GM21717 (cell line): Measurements from ENCODE around the gene LMO7.

Experiments used
- ATAC-seq: cut with Tn5 transposase; IDR thresholded peaks from one replicate; pipeline ENCODE4 v1.9.1; 2021; ENCODE audit warnings: mild to moderate bottlenecking, moderate library complexity; ENCODE audit not compliant: unreplicated experiment

Gene LMO7

DNA sequence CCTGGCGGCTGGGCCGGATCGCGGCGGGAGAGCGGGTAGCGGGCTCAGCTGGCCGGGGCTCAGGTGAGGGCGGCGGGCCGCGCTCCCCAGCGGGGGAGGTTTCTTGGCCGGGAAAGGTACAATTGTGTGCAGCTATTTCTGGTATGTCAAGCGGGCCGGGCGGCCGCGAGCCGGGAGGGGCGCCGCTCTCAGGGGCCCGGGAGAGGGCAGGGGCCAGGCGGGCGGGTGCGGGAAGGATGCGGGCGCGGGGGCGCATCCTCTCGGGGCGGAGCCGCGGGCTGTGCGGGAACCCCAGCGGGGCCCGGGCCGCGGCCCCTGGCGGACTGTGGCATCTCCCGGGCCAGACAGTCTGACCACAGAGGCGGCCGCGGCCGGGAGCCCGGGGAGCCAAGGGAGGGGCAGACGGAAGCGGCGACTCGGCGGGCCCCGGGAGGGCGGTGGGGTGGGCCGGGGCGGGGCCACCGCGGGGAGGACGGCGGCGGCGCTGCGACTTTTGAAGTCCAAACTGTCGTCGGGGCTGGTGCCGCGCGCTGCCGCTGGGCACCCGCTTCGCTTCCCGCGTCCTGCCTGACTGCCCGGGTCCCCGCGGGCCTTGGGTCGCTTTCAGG, at the start of gene LMO7:
Gene LMO7, plus strand, starts transcription at position 503 of the 608 bp plus-strand sequence. CDS start 328 bp downstream, outside the sequence.
- peak; percentile 73 for ATAC-seq

DNA sequence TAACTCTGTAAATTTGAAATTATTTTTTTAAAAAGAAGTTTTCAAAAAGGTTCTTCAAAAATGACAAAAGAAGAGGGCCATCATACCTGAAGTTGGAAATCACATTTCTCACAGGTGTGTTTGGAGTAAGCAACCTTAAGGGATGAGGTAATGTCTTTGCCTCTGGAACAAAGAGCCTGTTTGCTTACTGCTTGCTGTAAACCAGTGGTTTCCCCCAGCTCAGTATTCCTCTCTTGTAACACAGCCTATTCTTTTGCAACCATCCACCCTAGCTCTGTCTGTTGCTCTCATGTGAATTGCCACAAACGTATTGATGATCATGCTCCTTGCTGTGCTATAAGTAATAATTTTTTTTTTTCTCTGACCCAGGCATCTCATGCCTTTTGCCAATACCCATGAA, 48.5 kb upstream of the LMO7 start:
- ATAC-seq: no peak

DNA sequence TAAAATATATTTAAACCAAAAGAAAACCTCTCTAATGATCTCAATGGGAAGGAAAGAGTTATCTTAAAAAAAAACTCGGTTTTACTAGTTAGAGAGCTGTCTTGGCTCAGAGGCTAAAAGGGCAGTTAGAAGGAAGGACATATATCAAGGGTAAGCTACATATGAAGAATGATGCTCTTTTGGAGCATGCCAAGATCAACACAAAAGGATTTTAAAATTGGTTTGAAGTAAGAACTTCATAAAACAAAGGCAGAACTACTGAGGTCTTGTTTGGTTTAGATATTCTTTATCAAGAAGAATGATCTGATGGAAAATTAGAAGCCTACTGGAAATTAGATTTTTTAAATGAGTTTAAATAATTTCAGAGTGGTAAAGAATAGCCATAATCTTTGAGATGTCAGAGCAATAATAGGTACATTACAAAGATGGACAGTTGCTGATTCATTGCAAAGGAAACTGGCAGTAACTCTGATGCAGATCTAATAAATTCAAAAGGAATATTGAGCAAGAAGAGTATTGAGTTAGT, 39.4 kb upstream of the LMO7 start:
- ATAC-seq: no peak

DNA sequence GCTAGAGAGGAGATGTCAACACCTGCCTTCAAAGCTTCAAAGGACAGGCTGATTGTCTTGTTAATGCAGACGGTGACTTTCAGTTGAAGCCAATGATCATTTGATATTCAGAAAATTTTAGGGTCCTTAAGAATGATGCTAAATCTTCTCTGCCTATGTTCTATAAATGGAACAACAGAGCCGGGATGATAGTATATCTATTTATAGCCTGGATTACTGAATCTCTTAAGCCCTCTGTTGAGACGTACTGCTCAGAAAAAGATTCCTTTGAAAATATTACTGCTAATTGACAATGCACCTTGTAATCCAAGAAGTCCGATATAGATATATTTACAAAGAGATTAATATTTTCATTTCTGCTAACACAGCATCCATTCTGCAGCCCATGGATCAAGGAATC, 35.8 kb upstream of the LMO7 start:
- no peak for ATAC-seq

DNA sequence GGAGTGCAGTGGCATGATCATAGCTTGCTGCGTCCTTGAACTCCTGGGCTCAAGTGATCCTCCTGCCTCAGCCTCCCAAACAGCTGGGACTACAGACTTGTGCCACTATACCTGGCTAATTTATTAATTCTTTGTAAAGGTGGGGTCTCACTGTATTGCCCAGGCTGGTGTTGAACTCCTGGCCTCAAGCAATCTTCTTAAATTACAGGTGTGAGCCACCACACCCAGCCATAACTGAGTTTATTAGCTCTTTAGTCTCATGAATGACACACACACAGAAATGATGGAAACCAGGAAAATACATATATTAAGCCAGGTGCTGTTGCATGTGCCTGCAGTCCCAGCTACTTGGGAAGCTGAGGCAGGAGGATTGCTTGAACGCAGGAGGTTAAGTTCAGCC, 33.1 kb upstream of the LMO7 start:
- no peak for ATAC-seq

DNA sequence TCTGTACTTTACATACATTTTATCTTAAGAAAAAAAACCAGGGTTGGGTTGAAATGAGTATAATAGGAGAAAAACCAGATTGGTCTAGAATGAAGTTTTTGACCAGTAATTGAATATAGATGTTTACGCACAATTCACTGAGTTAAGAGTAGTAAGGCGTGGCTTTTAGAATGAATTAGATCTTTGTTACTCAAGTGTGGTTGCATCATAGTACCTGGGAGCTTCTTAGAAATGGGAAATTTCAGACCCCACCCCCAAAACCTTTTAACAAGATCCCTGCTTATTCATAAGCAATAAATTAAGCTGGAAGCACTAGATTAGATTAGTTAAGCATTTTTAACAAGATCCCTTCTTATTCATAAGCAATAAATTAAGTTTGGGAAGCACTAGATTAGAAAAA, 28.7 kb upstream of the LMO7 start:
- ATAC-seq: no peak

DNA sequence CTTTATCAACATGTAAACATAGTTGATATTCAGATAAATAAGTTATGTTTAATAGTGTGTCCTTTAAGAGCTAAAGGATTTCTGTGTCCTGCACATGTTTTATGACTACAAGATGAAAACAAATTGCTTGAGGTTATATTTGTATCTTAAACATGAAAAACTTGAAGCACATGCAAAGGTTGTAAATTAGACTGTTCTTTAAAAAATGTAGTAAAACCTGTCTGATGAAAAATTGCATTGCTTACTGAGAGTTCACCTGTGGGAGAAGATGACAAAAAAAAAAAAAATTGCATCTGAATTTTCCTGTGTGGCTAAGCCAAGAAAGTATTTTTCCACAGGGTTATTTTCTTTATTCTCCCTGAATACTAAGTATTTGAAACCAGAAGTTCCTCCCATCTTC, 25.7 kb upstream of the LMO7 start:
- no peak for ATAC-seq

DNA sequence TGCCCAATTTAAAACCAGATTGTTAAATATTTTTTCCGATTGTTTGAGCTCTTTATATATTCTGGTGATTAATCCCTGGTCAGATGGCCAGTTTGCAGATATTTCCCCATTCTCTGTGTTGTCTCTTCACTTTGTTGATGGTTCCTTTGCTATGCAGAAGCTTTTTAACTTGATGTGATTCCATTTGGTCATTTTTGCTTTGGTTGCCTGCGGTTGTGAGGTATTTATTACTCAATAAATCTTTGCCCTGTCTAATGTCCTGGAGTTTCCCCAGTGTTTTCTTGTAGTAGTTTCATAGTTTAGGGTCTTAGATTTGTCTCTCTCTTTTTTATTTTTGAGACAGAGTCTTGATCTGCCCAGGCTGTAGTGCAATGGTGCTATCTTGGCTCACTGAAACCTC, 23.8 kb upstream of the LMO7 start:
- ATAC-seq: no peak

DNA sequence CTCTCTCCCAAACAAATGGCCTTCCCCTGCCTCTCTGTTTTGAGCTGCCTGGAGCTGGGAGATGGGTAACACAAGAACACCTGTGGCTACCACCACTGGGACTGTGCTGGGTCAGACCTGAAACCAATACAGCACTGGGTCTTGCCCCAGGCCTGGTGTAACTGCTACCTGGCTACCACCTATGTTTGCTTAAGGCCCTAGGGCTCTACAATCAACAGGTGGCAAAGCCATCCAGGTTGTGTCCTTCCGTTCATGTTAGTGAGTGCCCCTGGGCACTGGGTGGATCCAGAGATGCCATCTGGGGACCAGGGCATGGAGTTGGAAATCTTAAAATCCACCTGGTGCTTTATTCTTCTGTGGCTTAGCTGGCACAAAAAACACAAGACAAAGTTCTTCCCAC, 18.9 kb upstream of the LMO7 start:
- ATAC-seq: no peak

DNA sequence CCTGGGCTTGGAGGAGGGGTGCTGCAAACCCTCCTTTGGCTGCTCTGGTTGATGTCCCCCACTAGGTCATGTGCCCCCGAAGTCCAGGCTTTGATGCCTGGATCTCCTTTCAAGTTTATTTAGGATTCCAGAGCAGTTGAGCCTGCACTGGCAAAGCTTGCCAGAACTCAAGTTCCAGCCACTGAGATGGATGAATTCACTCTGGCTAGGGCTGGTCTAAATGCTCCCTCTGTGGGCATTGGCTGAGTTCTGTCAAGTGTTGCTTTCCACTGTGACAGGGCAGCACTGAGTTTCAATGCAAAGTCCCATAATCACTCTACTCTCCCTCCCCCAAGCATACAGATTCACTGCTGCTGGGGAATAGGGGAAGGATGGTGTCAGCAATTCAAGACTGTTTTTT, 17.8 kb upstream of the LMO7 start:
- ATAC-seq: no peak

DNA sequence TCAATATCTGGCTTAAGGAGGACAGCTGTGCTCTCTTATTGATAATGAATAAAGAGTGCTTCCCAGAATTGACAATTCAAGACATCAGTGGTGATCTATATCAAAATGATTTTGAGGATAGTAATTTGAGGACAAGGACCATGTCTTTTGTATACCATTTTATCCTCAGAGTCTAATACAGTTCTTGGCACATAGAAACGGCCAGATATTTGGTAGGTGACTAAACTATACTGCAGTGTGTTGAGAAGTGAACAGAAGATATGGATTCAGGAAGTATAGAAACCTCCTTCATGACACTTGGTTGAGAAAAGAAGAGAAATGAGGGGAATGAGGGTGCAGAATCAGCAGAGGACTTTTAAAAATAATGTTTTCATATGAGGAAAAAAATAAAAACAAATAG, 16.1 kb upstream of the LMO7 start:
- ATAC-seq: no peak

DNA sequence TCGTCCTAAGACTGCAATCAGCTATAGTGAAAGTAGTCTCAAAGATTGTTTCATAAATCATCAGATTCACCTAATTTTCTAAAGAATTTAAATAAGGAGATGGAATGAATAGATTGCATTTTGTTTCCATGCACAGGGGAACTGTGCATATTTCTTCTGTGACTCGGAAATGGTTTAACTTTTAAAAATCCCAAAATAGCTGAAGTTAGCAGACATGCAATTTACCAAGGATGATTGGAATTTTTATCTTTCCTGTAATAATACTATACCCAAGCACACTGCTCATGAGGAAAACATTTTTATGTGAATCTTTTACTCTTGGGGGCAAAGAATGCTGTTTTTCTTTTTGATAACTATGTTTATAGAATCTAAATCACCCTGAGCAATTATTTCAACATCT, 15.0 kb upstream of the LMO7 start:
- ATAC-seq: no peak

DNA sequence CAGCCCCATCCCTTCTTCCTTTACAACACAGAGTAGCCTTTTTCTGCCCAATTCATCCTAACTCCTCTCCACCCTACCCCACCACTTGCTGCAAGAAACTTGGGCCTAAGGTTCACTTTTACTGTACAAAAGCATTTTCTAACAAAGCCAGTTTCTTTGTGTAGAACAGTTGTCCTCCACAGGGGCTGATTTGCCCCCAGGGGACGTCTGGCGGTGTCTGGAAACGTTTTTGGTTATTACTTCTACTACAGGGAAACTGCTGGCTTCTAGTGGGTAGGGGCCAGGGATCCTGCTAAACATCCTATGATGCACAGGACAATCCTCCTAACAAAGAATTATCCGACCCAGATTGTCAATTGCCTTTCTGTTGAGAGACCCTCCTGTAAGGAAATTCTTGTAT, 7.3 kb upstream of the LMO7 start:
- no peak for ATAC-seq

DNA sequence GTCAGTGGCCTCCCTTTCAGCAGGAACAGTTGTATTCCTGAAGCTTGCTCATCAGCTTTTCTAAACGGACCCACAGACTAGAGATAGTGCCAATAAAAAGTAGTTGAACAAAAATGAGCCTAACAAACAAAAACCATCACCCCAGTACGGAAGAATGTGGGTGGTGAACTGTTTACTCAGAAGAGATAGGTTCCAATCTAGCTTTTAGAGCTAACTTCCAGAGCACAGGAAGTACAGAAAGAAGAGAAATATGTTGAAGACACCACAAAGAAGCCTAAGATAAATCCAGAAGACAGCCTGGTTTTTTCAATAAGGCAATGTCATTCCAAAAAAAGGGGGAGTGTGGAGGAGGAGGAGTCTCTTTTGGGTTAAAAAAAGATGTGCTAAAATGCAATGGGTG, 2.8 kb upstream of the LMO7 start:
- ATAC-seq: no peak

DNA sequence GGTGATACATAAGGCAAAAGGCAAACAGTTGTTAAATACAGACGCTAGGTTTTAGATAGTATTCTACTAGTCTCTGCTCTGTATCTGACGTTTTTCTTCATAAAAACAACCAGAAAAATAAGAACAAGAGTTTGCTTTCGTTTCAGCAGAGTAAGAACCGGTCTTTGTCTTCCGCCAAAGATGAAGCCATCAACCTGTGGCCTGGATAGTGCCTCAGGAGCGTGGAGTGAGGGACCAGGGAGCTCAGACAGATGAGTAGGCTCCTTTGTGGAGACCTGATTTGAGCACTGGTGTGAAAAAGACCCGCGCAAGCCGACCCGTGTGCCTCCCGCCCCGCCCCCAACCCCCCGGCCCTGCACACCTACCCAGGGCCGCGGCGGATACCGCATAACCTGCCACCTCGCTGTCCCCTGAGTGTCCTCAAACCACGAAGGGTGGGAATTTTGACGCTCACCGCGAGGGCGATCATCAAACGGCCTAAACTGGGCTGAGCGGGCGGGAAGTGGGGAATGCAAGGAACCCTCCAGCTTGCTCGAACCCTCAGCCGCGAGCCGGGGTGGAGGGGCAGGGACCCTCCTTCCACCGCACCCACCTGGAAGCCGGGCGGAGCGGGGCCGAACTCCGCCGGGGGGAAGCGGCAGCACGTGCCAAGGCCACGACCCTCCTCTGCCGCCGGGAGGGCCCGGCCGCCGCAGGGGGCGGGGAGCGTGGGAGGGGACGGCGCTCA, 866 bp upstream of the LMO7 start:
- no peak for ATAC-seq

DNA sequence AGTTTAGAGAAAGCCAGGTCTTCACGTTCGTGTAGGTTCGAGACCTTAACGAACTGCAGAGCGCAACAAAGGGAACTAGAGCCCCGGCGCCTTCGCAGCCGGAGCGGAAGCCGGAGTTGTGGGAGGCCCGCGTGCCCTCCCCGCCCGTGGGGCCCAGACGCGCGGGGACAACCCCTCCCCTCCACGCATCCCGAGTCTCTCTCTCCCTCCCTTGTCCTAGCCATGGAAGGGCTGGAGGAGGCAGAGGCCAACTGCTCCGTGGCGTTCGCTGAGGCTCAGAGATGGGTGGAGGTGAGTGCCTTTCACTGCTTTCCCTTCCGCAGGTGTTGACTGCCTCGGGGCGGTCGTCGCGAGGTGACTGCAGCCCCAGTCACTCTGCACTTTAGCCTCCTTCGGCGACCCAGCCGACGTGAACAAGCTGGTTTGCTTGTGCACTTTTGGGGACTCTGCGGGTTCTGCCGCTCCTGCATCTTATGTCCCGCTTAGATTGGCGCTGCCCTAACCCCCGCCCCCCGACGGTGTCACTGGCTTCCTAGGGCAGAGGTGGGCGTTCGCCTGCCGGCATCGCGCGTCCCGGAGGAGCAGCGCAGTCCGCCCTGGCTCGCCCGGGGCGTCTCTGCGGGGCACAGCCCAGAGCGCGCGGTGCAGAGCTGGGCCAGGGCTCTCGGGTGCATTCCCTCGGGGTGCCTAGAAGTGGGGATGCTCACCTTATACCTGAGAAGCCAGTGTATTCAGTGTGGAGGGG, 478 bp downstream of the LMO7 start:
- ATAC-seq: peak; percentile 56

DNA sequence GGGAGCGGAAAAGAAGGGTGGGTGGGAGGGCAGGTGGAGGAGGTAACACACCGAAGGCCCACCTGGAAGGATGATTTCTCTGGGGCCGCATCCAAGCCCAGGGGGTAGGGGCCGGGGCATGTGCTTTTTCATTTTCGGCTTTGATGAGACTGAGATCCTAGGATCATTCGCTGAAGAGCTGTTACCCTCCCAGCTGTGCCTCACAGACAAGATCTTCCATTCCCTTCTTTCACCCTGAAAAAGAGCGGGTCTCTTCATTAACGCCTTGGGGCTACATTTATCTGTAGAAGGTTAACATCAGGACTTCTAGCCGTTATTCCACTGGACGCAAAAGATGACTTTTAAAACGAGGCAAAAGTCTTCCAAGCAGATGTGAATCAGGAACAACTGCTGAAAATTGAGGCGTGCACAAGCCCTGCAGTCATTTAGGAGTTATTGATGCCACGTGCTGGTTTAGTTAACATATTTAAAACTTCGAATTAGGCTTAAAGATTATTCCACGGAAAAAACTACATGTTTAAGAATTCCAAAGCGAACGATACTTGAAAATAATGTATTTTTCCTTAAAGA, 1.1 kb downstream of the LMO7 start:
- ATAC-seq: peak; percentile 14

DNA sequence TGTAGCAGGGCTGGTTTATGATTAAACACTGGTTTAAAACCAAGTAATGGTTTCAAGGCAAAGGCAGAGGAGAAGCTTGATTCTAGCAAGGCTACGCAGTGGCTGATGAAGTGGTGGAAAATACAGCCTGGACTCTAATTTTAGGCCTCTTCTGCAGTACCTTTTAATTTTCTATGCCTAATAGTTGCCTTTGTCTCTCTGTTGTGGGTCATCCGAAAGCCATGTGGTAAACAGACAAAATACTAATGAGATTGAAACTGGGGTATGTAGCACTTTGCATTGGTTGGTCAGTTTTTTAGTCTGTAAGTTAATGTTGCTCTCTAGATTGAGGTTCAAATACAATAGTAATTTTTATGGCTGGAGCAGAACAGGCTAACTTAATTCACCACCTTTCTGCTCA, 3.3 kb downstream of the LMO7 start:
- ATAC-seq: no peak

DNA sequence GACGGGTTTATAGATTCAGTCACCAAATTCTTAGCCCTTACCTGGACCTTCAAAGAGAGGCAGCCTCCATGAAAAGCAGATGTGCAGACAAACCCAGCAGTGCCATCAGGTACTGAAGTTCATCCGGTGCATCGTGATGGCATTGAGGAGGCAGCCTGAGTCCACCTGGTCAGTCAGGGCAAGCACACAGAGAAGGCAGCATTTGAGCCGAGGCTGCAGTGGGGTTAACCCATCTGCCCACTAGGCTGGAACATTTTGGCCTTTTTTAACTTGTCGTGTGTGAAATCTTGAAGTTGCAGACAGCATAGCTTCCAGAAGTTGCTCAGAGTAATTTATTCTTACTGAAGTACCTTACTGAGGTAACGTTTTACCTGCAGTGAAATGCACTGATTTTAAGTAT, 4.9 kb downstream of the LMO7 start:
- ATAC-seq: no peak

DNA sequence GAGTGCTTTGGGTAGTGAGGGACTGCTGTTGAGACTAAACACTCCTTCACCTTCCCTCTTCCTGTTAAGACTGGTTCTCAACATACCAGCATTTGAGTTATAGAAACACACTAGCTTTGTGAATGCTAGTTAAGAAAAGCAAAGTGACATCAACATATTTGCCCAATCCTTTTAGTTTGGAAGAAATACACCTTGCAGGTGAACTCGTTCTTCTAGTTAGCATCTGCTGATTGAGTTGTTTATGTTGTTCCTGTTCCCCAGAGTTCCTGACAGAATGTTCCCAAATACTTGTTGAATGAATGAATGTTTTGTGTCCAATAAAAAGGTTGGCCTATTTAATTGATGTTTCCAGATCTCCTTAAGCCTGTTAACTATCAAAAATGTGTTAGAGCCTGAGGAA, 7.1 kb downstream of the LMO7 start:
- no peak for ATAC-seq

DNA sequence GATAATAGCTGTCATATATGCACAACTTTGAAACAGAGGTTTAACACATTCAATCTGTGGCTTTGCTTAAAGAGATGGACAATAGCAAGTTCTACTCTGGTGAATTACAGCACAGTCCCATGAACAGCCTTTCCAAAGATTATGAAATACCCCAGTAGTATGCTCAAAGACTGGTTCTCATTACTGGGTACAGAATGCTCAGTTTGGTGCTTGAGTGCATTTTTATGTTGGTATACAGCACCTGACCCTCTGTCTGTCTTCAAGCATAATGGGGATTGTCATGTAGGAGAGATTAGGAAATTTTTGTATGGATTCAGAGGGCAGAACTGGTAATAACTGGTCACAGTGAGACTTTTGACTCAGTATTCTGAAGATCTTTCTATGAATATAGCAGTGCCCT, 7.6 kb downstream of the LMO7 start:
- ATAC-seq: no peak

DNA sequence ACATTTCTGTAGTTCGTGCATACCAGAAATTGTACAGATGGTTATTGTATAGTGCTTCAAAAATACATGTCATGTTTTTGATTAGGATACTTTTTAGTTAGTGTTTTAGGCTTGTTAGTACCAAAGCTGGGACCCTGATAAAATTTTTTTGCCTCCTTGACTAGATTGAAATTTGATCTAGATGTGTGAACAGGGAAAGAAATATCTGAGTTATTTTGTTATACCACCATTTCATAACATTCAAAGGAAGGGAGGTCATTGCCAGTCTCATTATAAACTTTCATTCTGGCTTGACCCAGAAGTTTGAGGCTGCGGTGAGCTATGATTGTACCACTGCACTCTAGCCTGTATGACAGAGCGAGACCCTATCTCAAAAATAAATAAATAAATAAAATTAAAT, 9.0 kb downstream of the LMO7 start:
- ATAC-seq: no peak
